Measurements from ENCODE around the gene JAZF1. TPM values are rescaled to one million over a fixed set of nuclear protein-coding genes. Genes with fewer than 3 reads are reported as not detected.

JAZF1 gene
- total RNA-seq, 1 experiment from 2014 or later = 6.9 TPM

DNA sequence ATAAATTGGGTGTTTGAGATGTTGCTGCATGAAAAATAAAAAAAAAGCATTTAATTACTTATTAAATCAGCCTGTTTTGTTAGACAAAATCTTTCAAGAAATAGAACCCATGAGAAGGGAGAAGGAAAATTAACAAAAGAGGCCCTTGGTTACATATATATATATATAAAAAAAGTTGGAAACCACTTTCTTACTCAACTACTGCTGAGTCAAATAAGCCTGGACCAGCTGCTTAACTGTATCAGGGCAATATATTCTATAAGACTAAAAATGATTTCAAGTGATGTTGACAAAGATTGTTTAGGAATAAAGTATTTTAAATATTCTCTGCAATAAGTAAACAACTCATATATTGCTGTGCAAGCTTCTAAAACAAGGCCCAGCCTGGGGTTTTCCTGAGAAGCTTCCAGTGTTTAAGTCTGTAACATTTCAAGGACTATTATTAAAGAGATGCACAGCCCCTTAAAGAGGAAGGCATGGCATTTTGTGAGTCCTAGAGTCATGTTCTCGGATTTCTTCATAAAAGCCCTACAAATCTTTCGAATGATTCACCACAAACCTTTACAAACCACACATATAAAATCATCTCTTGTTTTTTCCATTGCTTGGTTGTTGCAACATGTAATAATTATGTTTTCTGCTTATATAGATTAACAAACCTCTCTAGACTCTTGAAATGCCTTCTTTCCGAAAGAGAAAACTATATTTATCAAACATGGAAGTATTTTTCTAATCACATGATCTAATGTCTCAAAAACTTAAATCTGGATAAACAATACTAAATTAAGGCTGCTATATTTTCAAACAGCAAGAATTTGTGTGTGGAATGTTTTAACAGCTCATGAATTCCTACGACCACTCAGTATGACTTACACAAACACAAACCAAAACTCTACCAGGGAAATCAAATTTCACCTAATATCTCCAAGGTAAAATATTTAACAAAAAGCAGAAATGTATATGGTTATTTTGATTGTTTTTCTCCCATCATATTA is 14.3 kb downstream of the JAZF1 start:
- DNase-seq (ENCODE audit: low read depth) = peak; percentile 75

DNA sequence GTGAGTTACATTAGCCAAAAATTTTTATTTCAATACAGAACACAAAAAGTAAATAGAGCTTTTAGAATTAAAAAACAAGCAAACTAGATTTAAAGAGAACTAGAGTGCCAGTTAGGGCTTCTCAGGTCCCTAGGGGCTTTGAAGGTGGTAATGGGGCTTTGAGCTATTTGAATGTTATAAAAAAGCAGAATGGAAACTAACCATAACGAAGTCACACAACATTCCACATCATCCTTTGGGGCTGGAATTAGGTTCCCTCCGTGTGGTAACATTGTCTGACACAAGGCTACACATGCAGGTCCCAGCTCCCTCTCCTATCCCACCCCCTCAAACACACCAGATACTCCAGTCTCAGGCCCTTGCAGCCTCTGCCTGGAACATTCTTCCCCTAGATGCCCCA is 15.3 kb downstream of the JAZF1 start:
- DNase-seq (ENCODE audit: low read depth) = no peak

DNA sequence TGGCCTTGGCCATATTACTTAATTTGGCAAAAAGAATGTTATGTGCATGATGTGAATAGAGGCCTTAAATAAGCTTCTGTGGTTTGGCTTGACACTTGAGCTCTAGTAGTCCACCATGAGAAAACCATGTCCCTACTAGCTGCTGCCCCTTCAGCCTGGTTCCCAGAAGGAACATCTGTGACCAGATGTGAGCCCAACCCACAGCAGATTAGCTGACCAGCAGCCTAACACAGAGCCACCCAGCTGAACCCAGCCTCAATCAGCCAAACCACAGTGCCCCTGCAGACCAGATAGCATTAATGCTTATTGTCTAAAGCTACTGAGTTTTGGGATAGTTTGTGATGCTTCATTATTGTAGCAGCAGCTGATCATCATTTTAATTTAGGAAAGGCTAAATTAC is 16.6 kb downstream of the JAZF1 start:
- DNase-seq (ENCODE audit: low read depth) = no peak

DNA sequence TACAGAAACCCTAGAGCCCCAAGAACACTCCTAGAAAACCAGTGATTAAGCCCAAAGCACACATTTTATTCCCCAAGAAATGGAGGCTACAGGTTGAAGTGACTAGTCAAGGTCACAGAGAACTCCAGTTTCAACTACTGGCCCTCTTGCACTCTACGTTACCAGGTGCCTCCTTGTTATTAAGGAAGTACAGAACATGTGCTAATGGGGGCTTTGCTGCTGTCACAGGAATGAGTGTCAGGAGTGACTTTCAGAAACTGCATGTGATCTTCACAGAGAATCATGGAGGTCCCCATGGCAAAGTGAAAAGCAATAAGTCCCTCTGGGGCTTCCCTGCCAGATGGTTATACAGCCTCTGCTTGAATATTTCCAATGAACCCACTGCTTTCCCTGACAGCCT is 19.3 kb downstream of the JAZF1 start:
- DNase-seq (ENCODE audit: low read depth) = no peak

DNA sequence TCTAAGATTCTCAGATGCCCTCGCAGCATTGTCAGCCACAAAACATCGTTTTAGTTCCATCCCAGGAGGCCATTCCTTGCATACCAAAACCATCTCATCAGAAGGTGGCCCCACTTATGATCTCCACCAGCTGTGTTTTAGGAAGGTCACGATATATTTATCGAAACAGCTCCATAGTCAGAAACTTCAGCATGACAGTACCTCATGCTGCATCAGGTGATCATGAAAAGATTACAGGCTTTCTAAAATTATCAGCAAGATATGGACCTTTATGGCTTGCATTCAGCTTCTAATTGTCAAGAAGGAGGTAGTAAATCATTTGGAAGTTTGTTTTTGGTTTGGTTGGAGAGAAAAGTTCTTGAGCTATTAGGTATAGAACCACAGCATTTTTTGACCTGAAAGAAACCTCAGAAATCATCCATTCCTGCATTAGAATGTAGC is 20.0 kb downstream of the JAZF1 start:
- peak; percentile 50 for DNase-seq (ENCODE audit: low read depth)

DNA sequence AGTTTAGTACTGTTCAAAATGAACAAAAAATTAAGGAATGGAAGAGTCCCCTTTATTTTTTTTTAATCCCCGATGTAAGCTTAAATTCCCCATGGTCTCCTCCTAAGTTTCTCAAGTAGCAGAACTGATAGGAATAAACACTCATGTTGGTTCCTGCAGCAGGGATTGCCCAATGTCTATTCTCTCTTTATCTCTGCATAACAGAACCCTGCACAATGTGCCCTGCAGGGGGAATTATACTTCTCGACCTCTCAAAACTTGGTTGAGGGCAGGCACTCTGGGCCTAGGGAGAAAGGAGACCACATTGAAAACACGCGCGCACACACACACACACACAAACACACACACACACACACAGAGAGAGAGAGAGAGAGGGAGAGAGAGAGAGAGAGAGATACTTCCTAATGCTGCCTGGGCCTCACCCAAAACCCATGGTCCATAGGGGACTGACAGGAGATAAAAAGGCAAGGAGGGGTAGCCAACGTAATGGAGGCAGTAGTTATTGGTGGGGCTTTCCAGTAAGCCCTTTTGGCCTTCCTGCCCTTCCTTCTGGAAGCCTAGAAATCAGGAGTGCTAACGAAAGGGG is 22.7 kb downstream of the JAZF1 start:
- no peak for DNase-seq (ENCODE audit: low read depth)

DNA sequence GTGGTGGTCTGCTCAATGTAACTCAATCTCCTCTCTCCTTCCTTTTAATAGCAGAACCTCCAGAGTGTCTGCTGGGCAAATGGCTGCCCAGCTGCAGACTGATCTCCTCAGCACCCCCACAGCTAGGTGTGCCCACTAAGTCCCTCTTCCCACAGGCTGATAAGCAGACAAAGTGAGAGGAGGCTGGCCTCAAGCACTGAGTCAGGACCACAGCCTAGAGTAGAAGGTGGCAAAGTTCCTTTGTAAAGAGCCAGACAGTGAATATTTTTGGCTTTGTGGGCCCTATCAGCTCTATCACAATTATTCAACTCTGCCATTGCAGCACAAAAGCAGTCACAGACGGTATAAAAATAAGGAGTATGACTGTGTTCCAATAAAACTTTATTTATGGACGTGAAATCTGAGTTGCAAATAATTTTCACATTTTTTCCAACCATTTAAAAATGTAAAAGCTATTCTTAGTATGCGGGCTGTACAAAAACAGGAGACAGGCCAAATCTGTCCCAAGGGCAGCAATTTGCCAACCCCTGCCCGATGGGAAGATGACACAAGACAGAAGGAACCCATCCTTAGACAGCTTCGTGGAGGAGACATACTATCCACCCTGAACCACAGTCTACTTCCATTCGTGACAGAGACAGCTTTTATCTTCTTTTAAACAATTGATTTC is 23.4 kb downstream of the JAZF1 start:
- DNase-seq (ENCODE audit: low read depth) = no peak

DNA sequence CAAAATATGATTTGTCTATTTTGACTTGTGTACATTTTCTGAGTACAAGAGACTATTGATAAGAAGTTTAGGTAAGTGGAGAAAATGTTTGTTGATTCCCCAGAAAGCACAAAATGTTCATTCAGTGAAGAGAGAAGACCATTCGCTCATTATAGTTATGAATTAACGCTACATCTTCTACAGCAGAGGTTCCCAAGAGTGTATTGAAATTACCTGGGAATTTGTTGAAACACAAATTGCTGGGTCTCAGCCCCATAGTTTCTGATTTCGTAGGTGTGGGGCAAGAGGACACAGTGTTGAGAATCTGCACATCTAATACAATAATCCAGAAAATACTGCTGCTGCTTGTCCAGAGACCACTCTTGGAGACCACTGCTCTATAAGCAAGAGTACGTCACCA is 24.2 kb downstream of the JAZF1 start:
- no peak for DNase-seq (ENCODE audit: low read depth)

DNA sequence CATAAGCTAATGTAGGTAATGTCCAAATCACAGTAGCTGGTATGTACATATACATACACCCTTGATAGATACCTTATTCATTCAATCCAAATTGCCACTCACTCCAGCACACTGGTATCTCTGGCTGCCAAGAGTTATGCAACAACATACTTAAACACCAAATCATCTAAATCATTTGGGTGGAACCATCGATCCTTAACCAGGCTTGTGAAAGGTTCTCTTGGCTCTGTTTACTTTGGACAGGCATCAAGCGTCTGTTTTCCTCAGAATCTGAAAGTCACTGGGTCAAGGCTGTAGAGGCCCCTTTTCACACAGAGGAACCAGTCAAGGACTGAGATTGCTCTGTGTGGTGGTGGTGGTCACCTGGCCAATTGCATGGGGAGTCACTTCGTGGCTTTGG is 24.6 kb downstream of the JAZF1 start:
- no peak for DNase-seq (ENCODE audit: low read depth)

DNA sequence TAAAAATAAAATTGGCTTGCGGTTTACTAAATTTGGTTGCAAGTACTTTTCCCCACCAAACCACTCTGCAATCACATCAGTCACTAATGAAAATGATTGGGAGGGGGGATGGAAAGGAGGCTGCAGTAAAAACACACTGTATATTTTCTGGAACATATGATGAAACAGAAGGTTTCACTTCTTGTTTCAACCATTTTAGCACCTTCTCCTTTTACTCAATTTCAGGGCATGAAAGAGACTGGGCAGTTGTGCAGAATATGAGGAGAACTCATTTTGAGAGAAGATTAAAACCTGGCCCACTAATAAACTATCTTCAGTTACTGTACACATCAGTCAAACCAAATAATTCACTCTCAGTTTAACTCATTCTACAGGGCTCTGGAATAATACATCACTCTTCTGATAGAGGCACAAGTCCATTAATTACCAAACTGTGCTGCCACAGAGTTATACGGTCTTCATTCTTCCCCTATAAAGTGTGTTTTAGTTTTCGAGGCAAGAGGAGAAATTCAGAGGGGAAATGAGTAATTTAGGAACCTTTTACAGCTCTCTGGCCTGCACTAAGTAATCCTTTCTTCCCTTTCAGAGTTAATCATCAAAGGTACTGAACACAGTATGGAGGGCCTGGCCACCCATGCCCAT is 25.5 kb downstream of the JAZF1 start:
- no peak for DNase-seq (ENCODE audit: low read depth)

DNA sequence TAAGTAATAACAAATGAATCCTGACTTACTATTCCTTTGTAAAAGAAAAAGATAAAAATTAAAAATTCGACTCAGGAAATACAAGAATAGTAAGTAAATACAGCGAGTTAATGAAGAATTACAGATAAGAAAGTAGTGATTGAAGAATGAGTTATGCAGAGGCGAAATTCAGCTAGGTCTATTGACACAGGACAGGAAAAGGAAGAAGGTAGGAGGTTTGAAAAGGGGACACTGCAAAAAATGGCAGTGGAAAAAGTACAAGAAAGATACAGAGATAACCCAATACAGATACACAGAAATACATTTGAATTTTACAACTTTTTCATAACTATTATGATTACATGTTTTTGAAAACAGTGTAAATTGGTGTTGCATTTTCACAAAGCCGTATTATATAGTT is 28.0 kb downstream of the JAZF1 start:
- no peak for DNase-seq (ENCODE audit: low read depth)

DNA sequence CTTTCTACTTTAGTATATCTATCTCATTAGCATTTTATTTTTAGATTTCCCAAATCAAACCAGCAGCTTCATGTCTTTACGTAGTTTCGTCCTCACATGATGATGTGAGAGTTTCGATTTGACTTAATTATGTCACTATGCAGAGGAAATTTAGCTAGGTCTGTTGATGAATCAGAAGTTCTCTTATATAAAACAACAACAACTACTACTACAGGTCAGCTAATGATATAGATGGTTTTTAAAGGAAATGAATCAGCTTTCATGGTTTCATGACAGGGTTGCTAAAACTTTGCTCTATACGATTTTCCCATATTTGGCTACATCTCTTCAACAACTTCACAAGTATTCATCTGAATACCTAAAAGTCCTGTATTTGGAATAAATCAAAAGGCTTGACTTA is 28.6 kb downstream of the JAZF1 start:
- DNase-seq (ENCODE audit: low read depth) = no peak

DNA sequence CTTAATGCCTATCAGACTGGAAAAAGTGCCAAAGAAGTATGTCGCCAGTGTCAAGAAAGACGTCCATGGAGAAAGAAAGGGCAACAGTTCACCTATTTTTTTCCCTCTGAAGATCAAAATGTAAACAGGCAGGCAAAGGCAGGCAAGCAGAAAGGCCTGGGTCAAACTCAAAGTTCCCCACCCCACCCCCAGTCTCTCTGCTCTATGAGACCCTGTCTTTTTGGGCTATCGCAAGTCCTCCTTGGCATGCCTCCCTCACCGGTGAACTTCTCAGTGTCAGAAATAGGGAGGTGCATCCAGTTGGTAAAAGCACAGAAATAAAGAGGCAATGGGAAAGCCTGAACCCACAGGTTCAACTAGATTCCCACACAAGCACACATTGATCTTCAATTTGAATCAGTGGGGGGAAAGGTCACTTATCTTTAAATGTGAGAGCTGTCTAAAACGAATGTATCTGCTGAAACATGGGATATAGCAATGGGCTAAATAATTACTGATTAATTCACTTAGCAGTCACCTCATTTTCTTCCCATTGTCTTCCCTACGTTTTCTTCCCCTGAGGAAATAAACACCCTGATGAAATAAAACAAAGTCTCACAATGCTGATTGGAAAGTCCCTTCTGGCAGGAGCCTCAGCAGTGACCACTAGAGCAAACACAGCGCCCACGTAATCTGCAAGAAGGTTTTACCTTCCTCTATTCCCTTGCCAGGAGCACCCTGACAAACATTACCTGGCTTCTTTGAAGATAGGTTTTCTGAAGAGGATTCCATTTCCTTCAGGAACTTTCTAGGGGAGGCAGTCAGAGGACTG is 31.1 kb downstream of the JAZF1 start:
- DNase-seq (ENCODE audit: low read depth) = no peak

DNA sequence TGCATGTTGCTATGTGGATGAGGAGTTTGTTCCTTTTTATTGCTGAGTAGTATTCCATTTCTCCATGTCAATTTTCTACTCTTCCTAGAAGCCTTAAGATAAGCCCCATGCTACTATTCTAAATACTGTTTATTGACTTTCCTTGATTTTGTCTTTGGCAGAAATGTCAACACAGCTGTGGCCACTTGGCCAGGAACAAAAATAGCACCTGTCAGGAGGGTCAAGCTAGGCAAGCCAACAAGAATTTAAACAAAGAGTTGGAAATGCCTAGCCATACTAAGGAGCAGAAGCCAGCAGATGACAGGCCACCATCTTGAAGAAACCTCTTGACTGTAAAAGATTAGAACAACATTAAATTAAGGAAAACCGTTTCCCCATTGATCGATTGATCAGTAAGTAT is 34.7 kb downstream of the JAZF1 start:
- DNase-seq (ENCODE audit: low read depth) = no peak

DNA sequence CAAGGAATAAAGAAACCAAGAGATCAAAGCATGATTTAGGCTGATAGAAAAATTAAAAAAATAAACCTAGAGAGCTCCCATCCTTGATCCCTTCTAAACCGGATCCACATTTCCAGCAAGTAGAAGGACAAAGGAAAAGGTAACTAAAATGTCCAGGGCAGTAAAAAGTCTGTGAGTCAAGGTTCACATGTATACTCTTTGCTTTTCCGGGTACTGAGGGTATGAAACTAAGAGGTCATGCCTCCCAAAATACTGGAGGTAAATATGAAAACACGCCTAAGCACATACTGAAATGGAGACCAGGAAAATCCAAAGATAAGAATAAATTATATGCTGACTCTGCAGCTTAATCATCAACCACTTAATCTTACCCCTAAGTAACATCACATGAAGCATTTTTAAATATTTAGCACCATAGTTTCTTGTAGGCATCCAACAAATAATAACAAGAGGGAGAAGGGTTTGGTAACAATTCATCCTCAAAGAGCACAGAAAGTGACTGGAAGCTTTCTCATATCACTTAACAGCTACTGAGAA is 35.4 kb downstream of the JAZF1 start:
- no peak for DNase-seq (ENCODE audit: low read depth)

DNA sequence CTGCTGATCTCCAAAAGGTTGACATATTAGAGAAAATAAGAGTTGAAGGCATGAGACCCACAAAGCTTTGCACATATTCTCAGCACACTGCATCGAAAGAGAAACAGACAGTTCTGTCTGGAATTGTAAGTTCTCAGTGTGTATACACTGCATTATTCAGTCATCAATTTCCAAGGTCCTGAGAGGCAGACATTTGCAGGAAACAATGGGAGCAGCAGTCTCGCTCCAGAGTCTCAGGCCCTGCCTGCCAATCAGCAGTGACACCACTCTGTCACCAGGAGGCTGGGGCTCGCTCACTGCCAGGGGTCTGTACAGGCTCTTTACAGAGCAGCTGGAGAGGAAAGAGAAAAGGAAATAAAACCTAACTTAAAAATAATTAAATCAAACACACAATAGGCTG is 36.3 kb downstream of the JAZF1 start:
- DNase-seq (ENCODE audit: low read depth) = no peak

DNA sequence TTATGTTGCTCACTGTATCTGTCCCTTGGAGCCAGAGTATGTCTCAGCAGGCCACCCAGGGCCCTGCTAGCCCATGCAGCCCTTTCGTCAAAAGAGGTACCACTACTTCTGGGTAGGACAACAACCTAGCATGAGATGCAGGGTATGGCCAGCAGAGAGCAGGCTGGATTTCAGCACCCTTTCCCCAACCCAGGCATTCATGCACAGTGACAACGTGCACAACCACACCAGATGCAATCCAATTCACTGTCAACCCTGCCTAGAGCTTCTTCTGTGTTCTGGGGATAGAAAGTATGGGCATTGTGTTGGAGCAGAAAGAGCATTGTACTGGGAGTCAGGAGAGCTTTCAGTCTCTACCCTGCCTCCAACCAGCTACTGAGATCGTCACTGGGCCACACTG is 37.9 kb downstream of the JAZF1 start:
- DNase-seq (ENCODE audit: low read depth) = no peak

DNA sequence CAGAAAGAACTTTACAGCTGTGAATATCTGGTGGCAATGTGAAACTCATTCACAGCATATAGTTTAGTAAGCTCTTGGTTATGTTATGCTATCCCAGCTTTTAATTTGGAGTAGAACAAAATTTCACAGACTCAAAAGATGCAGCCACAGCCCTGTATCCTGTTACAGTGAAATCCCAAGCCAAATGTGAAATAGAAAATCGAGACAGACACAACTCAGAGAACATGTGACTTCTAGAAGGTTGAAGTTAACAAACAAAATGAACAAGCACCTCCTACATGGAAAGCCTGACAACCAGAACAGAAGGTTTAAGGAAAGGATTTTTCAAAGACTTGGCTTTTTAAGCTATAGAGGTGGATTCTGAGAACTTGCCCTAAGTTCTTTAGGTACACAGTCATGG is 39.6 kb downstream of the JAZF1 start:
- DNase-seq (ENCODE audit: low read depth) = no peak

DNA sequence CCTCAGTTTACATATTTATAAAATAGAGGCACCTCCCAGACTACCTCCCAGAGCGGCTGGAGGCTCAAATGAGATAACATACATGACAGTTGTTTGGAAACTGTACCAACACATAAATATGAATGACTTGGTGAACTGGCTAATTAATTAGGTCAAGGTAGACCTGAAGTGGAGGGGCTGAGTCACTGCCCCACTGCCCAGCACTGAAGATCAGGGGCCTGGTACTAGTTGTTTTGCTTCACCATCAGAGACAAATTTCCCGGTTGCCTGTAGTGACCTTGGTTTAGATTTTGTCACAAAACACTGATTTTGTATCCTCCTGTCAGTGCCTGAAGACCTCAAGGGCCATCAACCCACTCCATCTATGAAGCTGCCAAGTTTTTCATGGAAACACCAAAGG is 41.8 kb downstream of the JAZF1 start:
- DNase-seq (ENCODE audit: low read depth) = no peak

DNA sequence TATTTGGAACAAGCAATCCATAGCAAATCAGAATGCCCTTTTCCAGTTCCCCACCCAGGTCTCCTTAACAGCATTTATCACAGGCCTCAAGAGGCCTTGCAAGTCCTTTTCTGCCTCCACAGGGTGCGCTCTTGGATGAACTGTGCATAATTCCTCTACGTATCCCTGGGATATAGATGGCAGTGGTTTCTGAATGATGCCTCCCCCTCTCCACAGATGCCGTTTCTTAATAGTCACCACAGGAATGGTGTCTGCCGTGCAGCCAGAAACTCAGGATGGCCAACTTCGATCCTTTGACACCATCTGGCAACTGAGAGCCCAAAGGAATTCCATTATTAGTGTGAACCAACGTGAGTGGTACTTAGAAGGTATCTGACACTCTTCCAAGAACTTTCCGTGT is 43.1 kb downstream of the JAZF1 start:
- no peak for DNase-seq (ENCODE audit: low read depth)

DNA sequence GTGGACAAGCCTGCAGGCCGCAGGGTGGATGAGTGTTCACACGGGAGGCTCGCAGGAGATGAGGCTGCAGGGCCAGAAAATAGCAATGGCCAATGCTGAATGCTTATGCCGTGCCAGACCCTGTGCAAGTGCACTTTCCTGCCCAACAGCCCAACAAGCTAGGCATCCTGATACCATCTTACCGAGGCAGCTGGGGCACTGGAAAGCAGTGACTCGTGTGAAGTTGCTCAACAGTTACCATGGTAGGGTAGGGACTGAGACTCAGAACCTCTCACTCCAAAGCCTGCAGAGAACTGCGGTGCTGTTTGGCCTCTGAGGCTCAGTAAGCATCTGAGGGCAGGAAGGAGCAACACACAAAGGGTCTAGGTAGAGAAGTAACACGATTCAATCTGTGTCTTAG is 43.7 kb downstream of the JAZF1 start:
- peak; percentile 24 for DNase-seq (ENCODE audit: low read depth)
